HEK293 (cell line): Measurements from ENCODE around the gene CHFR.

ENCODE experiments used
- MYNN ChIP-seq: fragments of 450-650 bp; formaldehyde crosslinking; IDR thresholded peaks from 2 replicates; pipeline ENCODE4 v1.5.1; 2016; ENCODE audit warnings: missing biosample characterization, missing genetic modification characterization, borderline replicate concordance
- ZFHX2 ChIP-seq: fragments of 450-650 bp; formaldehyde crosslinking; conservative IDR thresholded peaks from 2 replicates; pipeline ENCODE4 v1.5.1; 2016; ENCODE audit warnings: missing biosample characterization, missing genetic modification characterization
- ZNF16 ChIP-seq: fragments of 450-650 bp; formaldehyde crosslinking; IDR thresholded peaks from 2 replicates; pipeline ENCODE4 v1.5.1; 2016; ENCODE audit warnings: low read depth, missing biosample characterization, missing genetic modification characterization
- ZNF248 ChIP-seq: fragments of 450-650 bp; formaldehyde crosslinking; IDR thresholded peaks from 2 replicates; pipeline ENCODE4 v1.5.1; 2017; ENCODE audit warnings: missing biosample characterization, missing genetic modification characterization
- ZNF558 ChIP-seq: fragments of 450-650 bp; formaldehyde crosslinking; IDR thresholded peaks from 2 replicates; pipeline ENCODE4 v1.5.1; 2016; ENCODE audit warnings: missing biosample characterization, missing genetic modification characterization
- ZSCAN16 ChIP-seq: fragments of 450-650 bp; formaldehyde crosslinking; IDR thresholded peaks from 2 replicates; pipeline ENCODE4 v1.5.1; 2016; ENCODE audit warnings: missing biosample characterization, missing genetic modification characterization
- ZSCAN4 ChIP-seq: fragments of 450-650 bp; formaldehyde crosslinking; IDR thresholded peaks from 2 replicates; pipeline ENCODE4 v1.5.1; 2017; ENCODE audit warnings: missing biosample characterization, missing genetic modification characterization
- TF ChIP-seq, protein P1 (sequence below): fragments of 450-650 bp; formaldehyde crosslinking; IDR thresholded peaks from 2 replicates; pipeline ENCODE4 v1.5.1; 2016; ENCODE audit warnings: missing biosample characterization, missing genetic modification characterization
- TF ChIP-seq, protein P2 (sequence below): fragments of 450-650 bp; formaldehyde crosslinking; IDR thresholded peaks from 2 replicates; pipeline ENCODE4 v1.5.1; 2016; ENCODE audit warnings: missing biosample characterization, missing genetic modification characterization, low read depth

GRCh38 chr12:132908145-132909029, 21.0 kb upstream of the CHFR start:
- TF ChIP-seq, protein P1, sequence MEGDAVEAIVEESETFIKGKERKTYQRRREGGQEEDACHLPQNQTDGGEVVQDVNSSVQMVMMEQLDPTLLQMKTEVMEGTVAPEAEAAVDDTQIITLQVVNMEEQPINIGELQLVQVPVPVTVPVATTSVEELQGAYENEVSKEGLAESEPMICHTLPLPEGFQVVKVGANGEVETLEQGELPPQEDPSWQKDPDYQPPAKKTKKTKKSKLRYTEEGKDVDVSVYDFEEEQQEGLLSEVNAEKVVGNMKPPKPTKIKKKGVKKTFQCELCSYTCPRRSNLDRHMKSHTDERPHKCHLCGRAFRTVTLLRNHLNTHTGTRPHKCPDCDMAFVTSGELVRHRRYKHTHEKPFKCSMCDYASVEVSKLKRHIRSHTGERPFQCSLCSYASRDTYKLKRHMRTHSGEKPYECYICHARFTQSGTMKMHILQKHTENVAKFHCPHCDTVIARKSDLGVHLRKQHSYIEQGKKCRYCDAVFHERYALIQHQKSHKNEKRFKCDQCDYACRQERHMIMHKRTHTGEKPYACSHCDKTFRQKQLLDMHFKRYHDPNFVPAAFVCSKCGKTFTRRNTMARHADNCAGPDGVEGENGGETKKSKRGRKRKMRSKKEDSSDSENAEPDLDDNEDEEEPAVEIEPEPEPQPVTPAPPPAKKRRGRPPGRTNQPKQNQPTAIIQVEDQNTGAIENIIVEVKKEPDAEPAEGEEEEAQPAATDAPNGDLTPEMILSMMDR (tag by site-specific recombination) = no peak
- TF ChIP-seq ZFHX2 (peak; percentile 78), ZNF248 (no peak), MYNN (tag by site-specific recombination) (peak; percentile 99), ZSCAN4 (no peak), ZNF558 (tag by site-specific recombination) (no peak), ZNF16 (no peak), ZSCAN16 (no peak)
- TF ChIP-seq, protein P2, sequence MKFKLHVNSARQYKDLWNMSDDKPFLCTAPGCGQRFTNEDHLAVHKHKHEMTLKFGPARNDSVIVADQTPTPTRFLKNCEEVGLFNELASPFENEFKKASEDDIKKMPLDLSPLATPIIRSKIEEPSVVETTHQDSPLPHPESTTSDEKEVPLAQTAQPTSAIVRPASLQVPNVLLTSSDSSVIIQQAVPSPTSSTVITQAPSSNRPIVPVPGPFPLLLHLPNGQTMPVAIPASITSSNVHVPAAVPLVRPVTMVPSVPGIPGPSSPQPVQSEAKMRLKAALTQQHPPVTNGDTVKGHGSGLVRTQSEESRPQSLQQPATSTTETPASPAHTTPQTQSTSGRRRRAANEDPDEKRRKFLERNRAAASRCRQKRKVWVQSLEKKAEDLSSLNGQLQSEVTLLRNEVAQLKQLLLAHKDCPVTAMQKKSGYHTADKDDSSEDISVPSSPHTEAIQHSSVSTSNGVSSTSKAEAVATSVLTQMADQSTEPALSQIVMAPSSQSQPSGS = no peak
